ENCODE measurements around the gene OR4K14. TPM values are rescaled to one million over a fixed set of nuclear protein-coding genes. Genes with fewer than 3 reads are reported as not detected.

OR4K14 gene
- total and polyA plus RNA-seq, 2 experiments from 2014 or later, result not detected

GRCh38 chr14:20002319-20002718, 16.8 kb downstream of the OR4K14 start:
- Mint-ChIP-seq H3K4me3 (no peak overlapping the region), H3K4me1 (no peaks in the 10 kb centered on the region), H3K9me3 (peaks cover 72% of the 10 kb centered on the region), H3K27ac (no peak overlapping the region), H3K36me3 (ENCODE audit: low read depth) (peaks cover 16% of the 10 kb centered on the region), H3K27me3 (ENCODE audit: insufficient read depth, low read depth, poor library complexity) (peaks cover 5% of the 10 kb centered on the region)
- H3F3A ChIP-seq (replicated peaks; ENCODE audit: low read depth), result no peaks in the 10 kb centered on the region
- H4K20me1 ChIP-seq (replicated peaks; ENCODE audit: insufficient read depth), result no peaks in the 10 kb centered on the region
- H3K9me2 ChIP-seq (ENCODE audit: insufficient read depth), result no peaks in the 10 kb centered on the region
- no peaks in the 10 kb centered on the region for H3K4me1 ChIP-seq (ENCODE audit: insufficient read depth)
- H3K27ac ChIP-seq (ENCODE audit: low read depth), result no peak overlapping the region
- H3K4me3 ChIP-seq, result no peak overlapping the region
- no peak overlapping the region for H3K4me2 ChIP-seq
- no peaks in the 10 kb centered on the region for H3K27me3 ChIP-seq (ENCODE audit: insufficient read depth)
- no peak for ATAC-seq
- no peaks in the 10 kb centered on the region for H3K79me2 ChIP-seq (replicated peaks; ENCODE audit: insufficient read depth)
- no peak overlapping the region for H2AFZ ChIP-seq
- DNase-seq (ENCODE audit: low spot score), result no peak
- TF ChIP-seq ZNF114 (CRISPR knock-in tag; IDR thresholded peaks at IDR 0.05) (no peak), NANOG (IDR thresholded peaks at IDR 0.05; ENCODE audit: borderline replicate concordance) (no peak), CTCF (conservative IDR thresholded peaks at IDR 0.05; ENCODE audit: low read depth in 2 of 2) (no peak), CREB1 (CRISPR knock-in tag; IDR thresholded peaks at IDR 0.05; ENCODE audit: low read depth) (no peak), EZH2phosphoT487 (IDR thresholded peaks at IDR 0.05; ENCODE audit: unreplicated experiment) (no peak)
- peaks cover 4% of the 10 kb centered on the region; the same call in 1 of the 2 replicates for H3K36me3 ChIP-seq (ENCODE audit: insufficient read depth)

- no peaks in the 10 kb centered on the region for H3K4me1 ChIP-seq (ENCODE audit: insufficient read depth)
- H3K4me3 Mint-ChIP-seq, result no peak within 1 kb of the TSS
- no peaks in the 10 kb centered on the region for H3K4me1 Mint-ChIP-seq
- no peaks in the 10 kb centered on the region for H4K20me1 ChIP-seq (replicated peaks; ENCODE audit: insufficient read depth)
- no peak for TF ChIP-seq EZH2phosphoT487 (IDR thresholded peaks at IDR 0.05; ENCODE audit: unreplicated experiment)
- TF ChIP-seq ZNF331 (CRISPR knock-in tag; IDR thresholded peaks at IDR 0.05; ENCODE audit: low read depth), result no peak
- no peak for TF ChIP-seq CREB1 (CRISPR knock-in tag; IDR thresholded peaks at IDR 0.05; ENCODE audit: low read depth)
- no peak for TF ChIP-seq ZNF114 (CRISPR knock-in tag; IDR thresholded peaks at IDR 0.05)
- TF ChIP-seq ZNF462 (CRISPR knock-in tag; IDR thresholded peaks at IDR 0.05), result no peak
- peaks cover 11% of the 10 kb centered on the region for H3K36me3 Mint-ChIP-seq (ENCODE audit: low read depth)
- no peaks in the 10 kb centered on the region for H3K79me2 ChIP-seq (replicated peaks; ENCODE audit: insufficient read depth)
- peaks cover 5% of the 10 kb centered on the region for H3K27me3 Mint-ChIP-seq (ENCODE audit: insufficient read depth, low read depth, poor library complexity)
- H3K27me3 ChIP-seq (ENCODE audit: insufficient read depth), result no peaks in the 10 kb centered on the region
- no peak within 1 kb of the TSS for H3K4me2 ChIP-seq
- no peaks in the 10 kb centered on the region for H3F3A ChIP-seq (replicated peaks; ENCODE audit: low read depth)
- ATAC-seq (no peak), DNase-seq (ENCODE audit: low spot score) (no peak)
- H3K9me2 ChIP-seq (ENCODE audit: insufficient read depth), result no peaks in the 10 kb centered on the region
- no peak within 1 kb of the TSS for H2AFZ ChIP-seq
- peaks cover 72% of the 10 kb centered on the region for H3K9me3 Mint-ChIP-seq
- H3K27ac ChIP-seq (ENCODE audit: low read depth), result no peak within 1 kb of the TSS
- peaks cover 4% of the 10 kb centered on the region; the same call in 1 of the 2 replicates for H3K36me3 ChIP-seq (ENCODE audit: insufficient read depth)
- no peak within 1 kb of the TSS for H3K4me3 ChIP-seq
- no peak within 1 kb of the TSS for H3K27ac Mint-ChIP-seq
Measured at GRCh38 chr14:20001863-20002262, 17.2 kb downstream of the OR4K14 start, which contains the start of gene OR4Q2. Gene OR4Q2 (plus strand): TSS chr14:20002163.
